OCI-M2 (cell line): ENCODE results near the gene PLSCR1.
"Not testable (repeated sequence)": the region's sequence is repeated elsewhere in the genome, so short reads cannot be mapped to it uniquely, and the experiment has no call there.

ENCODE experiments used
- DNase-seq: peaks from one replicate; lab custom pipeline; 2025; ENCODE audit not compliant: unreplicated experiment; lab: John Stamatoyannopoulos, UW

Gene PLSCR1

GRCh38 chr3:146519810-146520209, 24.6 kb downstream of the PLSCR1 start:
- no peak for DNase-seq

GRCh38 chr3:146517684-146518435, 26.5 kb downstream of the PLSCR1 start:
- no peak for DNase-seq

- DNase-seq, result no peak
These were observed 30.9 kb downstream of the PLSCR1 start for GRCh38 chr3:146513386-146514051.

- DNase-seq, result no peak
These were observed 32.8 kb downstream of the PLSCR1 start for GRCh38 chr3:146511402-146512134.

GRCh38 chr3:146507331-146508120, 36.9 kb downstream of the PLSCR1 start:
- no peak for DNase-seq

GRCh38 chr3:146505516-146505915, 38.9 kb downstream of the PLSCR1 start:
- DNase-seq, result no peak

- DNase-seq, result no peak
These were observed 39.8 kb downstream of the PLSCR1 start for GRCh38 chr3:146504498-146505197.

GRCh38 chr3:146503461-146504202, 40.8 kb downstream of the PLSCR1 start:
- no peak for DNase-seq

- no peak for DNase-seq
These were observed 41.4 kb downstream of the PLSCR1 start for GRCh38 chr3:146502887-146503460.

- no peak for DNase-seq
These were observed 42.7 kb downstream of the PLSCR1 start for GRCh38 chr3:146501752-146502151.

- no peak for DNase-seq
These were observed 44.7 kb downstream of the PLSCR1 start for GRCh38 chr3:146499701-146500100.

- DNase-seq, result no peak
These were observed 46.2 kb downstream of the PLSCR1 start for GRCh38 chr3:146498002-146498736.

- DNase-seq, result not testable (repeated sequence)
These were observed 47.1 kb downstream of the PLSCR1 start for GRCh38 chr3:146497145-146497843.

GRCh38 chr3:146496726-146497125, 47.7 kb downstream of the PLSCR1 start:
- DNase-seq, result no peak

GRCh38 chr3:146496251-146496650, 48.2 kb downstream of the PLSCR1 start:
- no peak for DNase-seq

- DNase-seq, result no peak
These were observed 50.6 kb downstream of the PLSCR1 start for GRCh38 chr3:146493761-146494160.

GRCh38 chr3:146493221-146493620, 51.2 kb downstream of the PLSCR1 start:
- no peak for DNase-seq

GRCh38 chr3:146491303-146491702, 53.1 kb downstream of the PLSCR1 start:
- DNase-seq, result no peak
